Measurements from ENCODE around the gene TRA2A.
"Not testable (repeated sequence)": the region's sequence is repeated elsewhere in the genome, so short reads cannot be mapped to it uniquely, and the experiment has no call there.

The TRA2A gene

GRCh38 chr7:23531794-23532489 is at the start of gene TRA2A:
TRA2A (minus strand) TSS chr7:23531981; CDS start chr7:23531824, 157 bp downstream.
- peak; percentile 94 to 97 (median 95) for DNase-seq (ENCODE audit: low read depth in 3 of 3)

GRCh38 chr7:23570592-23571200 is 38.9 kb upstream of the TRA2A start:
- peak; percentile 35 to 65 (median 46) for DNase-seq (ENCODE audit: low read depth in 3 of 3)

GRCh38 chr7:23558303-23558702 is 26.5 kb upstream of the TRA2A start:
- DNase-seq (ENCODE audit: low read depth in 3 of 3) = no peak

GRCh38 chr7:23547662-23548061 is 15.9 kb upstream of the TRA2A start:
- DNase-seq (ENCODE audit: low read depth in 3 of 3) = no peak

- peak; percentile 37 to 58 (median 49) for DNase-seq (ENCODE audit: low read depth in 3 of 3)
These were observed 15.3 kb upstream of the TRA2A start for GRCh38 chr7:23546897-23547572.

- no peak for DNase-seq (ENCODE audit: low read depth in 3 of 3)
These were observed 13.7 kb upstream of the TRA2A start for GRCh38 chr7:23545493-23545892.

GRCh38 chr7:23544913-23545354 is 13.2 kb upstream of the TRA2A start:
- no peak for DNase-seq (ENCODE audit: low read depth in 3 of 3)

GRCh38 chr7:23542752-23543151 is 11.0 kb upstream of the TRA2A start:
- no peak for DNase-seq (ENCODE audit: low read depth in 3 of 3)

GRCh38 chr7:23539494-23539907 is 7.7 kb upstream of the TRA2A start:
- no peak for DNase-seq (ENCODE audit: low read depth in 3 of 3)

- no peak for DNase-seq (ENCODE audit: low read depth in 3 of 3)
These were observed 6.5 kb upstream of the TRA2A start for GRCh38 chr7:23538301-23538700.

GRCh38 chr7:23533238-23533604 is 1.4 kb upstream of the TRA2A start:
- DNase-seq (ENCODE audit: low read depth in 3 of 3) = no peak

GRCh38 chr7:23532490-23533237 is 883 bp upstream of the TRA2A start:
- DNase-seq (ENCODE audit: low read depth in 3 of 3) = no peak

GRCh38 chr7:23531050-23531793 is 559 bp downstream of the TRA2A start:
- peak; percentile 35 to 56 (median 37) for DNase-seq (ENCODE audit: low read depth in 3 of 3)

GRCh38 chr7:23530405-23530804 is 1.4 kb downstream of the TRA2A start:
- DNase-seq (ENCODE audit: low read depth in 3 of 3) = no peak

GRCh38 chr7:23529262-23529859 is 2.4 kb downstream of the TRA2A start:
- DNase-seq (ENCODE audit: low read depth in 3 of 3) = no peak

- DNase-seq (ENCODE audit: low read depth in 3 of 3) = not testable (repeated sequence)
These were observed 6.2 kb downstream of the TRA2A start for GRCh38 chr7:23525611-23526010.

- no peak for DNase-seq (ENCODE audit: low read depth in 3 of 3)
These were observed 7.3 kb downstream of the TRA2A start for GRCh38 chr7:23524473-23524872.

GRCh38 chr7:23523486-23524075 is 8.2 kb downstream of the TRA2A start:
- DNase-seq (ENCODE audit: low read depth in 3 of 3) = no peak

- DNase-seq (ENCODE audit: low read depth in 3 of 3) = no peak
These were observed 11.2 kb downstream of the TRA2A start for GRCh38 chr7:23520582-23520981.

- no peak for DNase-seq (ENCODE audit: low read depth in 3 of 3)
These were observed 17.0 kb downstream of the TRA2A start for GRCh38 chr7:23514755-23515154.

- not testable (repeated sequence) for DNase-seq (ENCODE audit: low read depth in 3 of 3)
These were observed 18.0 kb downstream of the TRA2A start for GRCh38 chr7:23513746-23514145.
